Measurements from ENCODE around the gene ATP6V0C. TPM values are rescaled to one million over a fixed set of nuclear protein-coding genes. Genes with fewer than 3 reads are reported as not detected.
"Not testable (repeated sequence)": the region's sequence is repeated elsewhere in the genome, so short reads cannot be mapped to it uniquely, and the experiment has no call there.

ATP6V0C gene
- total and polyA plus RNA-seq, 4 donors, result 39.0 to 410 (median 250) TPM

- H3K4me1 ChIP-seq (ENCODE audit: control insufficient read depth in 5 of 5, insufficient read depth in 5 of 5, low read length in 5 of 5), result peaks cover 8 to 50% (median 19%) of the 10 kb centered on the region in 5 donors
- peak overlapping the region in 1 of 2 donors; percentile 26 for H3K27ac ChIP-seq (ENCODE audit: low read depth in 1 of 2, low read length in 1 of 2)
- DNase-seq, result no peak
- ATAC-seq (ENCODE audit: insufficient read depth, low FRiP score), result no peak
- WGBS, 2 donors, result 76 to 81% methylated on average over 9 of the region's 9 CpGs
- H3K36me3 ChIP-seq (ENCODE audit: control insufficient read depth in 4 of 4, insufficient read depth in 4 of 4, low read length in 4 of 4), result peaks cover 0 to 2% (median 0%) of the 10 kb centered on the region in 4 donors
- H3K9ac ChIP-seq (ENCODE audit: insufficient read depth in 1 of 2, low read length in 2 of 2), result no peak overlapping the region
- TF ChIP-seq, protein P1, sequence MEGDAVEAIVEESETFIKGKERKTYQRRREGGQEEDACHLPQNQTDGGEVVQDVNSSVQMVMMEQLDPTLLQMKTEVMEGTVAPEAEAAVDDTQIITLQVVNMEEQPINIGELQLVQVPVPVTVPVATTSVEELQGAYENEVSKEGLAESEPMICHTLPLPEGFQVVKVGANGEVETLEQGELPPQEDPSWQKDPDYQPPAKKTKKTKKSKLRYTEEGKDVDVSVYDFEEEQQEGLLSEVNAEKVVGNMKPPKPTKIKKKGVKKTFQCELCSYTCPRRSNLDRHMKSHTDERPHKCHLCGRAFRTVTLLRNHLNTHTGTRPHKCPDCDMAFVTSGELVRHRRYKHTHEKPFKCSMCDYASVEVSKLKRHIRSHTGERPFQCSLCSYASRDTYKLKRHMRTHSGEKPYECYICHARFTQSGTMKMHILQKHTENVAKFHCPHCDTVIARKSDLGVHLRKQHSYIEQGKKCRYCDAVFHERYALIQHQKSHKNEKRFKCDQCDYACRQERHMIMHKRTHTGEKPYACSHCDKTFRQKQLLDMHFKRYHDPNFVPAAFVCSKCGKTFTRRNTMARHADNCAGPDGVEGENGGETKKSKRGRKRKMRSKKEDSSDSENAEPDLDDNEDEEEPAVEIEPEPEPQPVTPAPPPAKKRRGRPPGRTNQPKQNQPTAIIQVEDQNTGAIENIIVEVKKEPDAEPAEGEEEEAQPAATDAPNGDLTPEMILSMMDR (IDR thresholded peaks at IDR 0.05; ENCODE audit: control extremely low read depth, extremely low read depth), result no peak
- H3K9me3 ChIP-seq (ENCODE audit: control insufficient read depth in 4 of 4, insufficient read depth in 3 of 4, low read length in 3 of 4), result no peaks in the 10 kb centered on the region
- H3K4me3 ChIP-seq, result no peak overlapping the region
- peaks cover 0 to 2% (median 0%) of the 10 kb centered on the region in 3 donors for H3K27me3 ChIP-seq (ENCODE audit: control insufficient read depth in 3 of 3, insufficient read depth in 3 of 3, low read length in 2 of 3)
Measured at GRCh38 chr16:2476345-2476720, 37.4 kb upstream of the ATP6V0C start.

DNA sequence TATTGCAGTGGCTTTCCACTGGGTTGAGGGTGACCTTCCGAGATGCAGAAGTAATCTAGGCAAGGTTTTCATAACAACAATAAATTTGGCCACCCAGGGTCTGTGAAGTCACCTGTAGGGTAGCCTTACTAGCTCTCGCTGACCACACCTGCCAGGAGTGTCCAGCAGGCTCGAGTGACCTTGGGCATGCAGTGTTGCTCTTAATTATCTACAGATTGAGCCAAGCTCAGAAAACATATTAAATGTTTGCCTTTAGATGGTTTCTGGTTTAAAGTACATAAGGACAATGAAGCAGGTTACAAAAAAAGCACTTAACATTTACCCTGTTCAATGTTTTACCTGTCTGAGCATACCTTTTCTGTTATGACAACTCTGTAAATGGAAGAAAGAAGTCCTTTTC, 37.0 kb upstream of the ATP6V0C start:
- DNase-seq (no peak), ATAC-seq (ENCODE audit: insufficient read depth, low FRiP score) (no peak)
- Histone ChIP-seq H3K36me3 (ENCODE audit: control insufficient read depth in 4 of 4, insufficient read depth in 4 of 4, low read length in 4 of 4) (peaks cover 0 to 2% (median 0%) of the 10 kb centered on the region in 4 donors), H3K27me3 (ENCODE audit: control insufficient read depth in 3 of 3, insufficient read depth in 3 of 3, low read length in 2 of 3) (peaks cover 0 to 2% (median 0%) of the 10 kb centered on the region in 3 donors), H3K4me3 (no peak overlapping the region), H3K4me1 (ENCODE audit: control insufficient read depth in 5 of 5, insufficient read depth in 5 of 5, low read length in 5 of 5) (peaks cover 8 to 49% (median 16%) of the 10 kb centered on the region in 5 donors), H3K27ac (ENCODE audit: low read depth in 1 of 2, low read length in 1 of 2) (no peak overlapping the region), H3K9ac (ENCODE audit: insufficient read depth in 1 of 2, low read length in 2 of 2) (no peak overlapping the region), H3K9me3 (ENCODE audit: control insufficient read depth in 4 of 4, insufficient read depth in 3 of 4, low read length in 3 of 4) (no peaks in the 10 kb centered on the region)
- 68 to 83% methylated on average over 3 of the region's 3 CpGs for WGBS, 2 donors
- TF ChIP-seq, protein P1 (IDR thresholded peaks at IDR 0.05; ENCODE audit: control extremely low read depth, extremely low read depth), result no peak

DNA sequence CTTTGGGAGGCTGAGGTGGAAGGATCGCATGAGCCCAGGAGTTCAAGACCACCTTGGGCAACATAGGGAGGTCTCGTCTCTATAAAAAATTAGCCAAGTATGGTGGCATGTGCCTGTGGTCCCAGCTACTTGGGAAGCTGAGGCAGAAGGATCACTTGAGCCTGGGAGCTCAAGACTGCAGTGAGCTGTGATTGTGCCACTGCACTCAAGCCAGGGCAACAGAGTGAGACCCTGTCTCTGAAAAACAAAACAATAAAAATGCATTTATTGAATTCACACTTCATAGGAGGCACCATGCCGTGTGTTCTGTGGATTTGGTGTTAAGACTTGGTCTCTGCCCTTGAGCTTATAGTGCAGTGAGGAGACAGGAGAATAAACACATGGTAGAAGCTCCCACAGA, 36.4 kb upstream of the ATP6V0C start:
- TF ChIP-seq, protein P1 (IDR thresholded peaks at IDR 0.05; ENCODE audit: control extremely low read depth, extremely low read depth), result no peak
- 92 to 95% methylated on average over 3 of the region's 3 CpGs for WGBS, 2 donors
- peaks cover 8 to 49% (median 20%) of the 10 kb centered on the region in 5 donors for H3K4me1 ChIP-seq (ENCODE audit: control insufficient read depth in 5 of 5, insufficient read depth in 5 of 5, low read length in 5 of 5)
- H3K27me3 ChIP-seq (ENCODE audit: control insufficient read depth in 3 of 3, insufficient read depth in 3 of 3, low read length in 2 of 3), result peaks cover 0 to 2% (median 0%) of the 10 kb centered on the region in 3 donors
- ATAC-seq (ENCODE audit: insufficient read depth, low FRiP score) (no peak), DNase-seq (no peak)
- no peak overlapping the region for H3K9ac ChIP-seq (ENCODE audit: insufficient read depth in 1 of 2, low read length in 2 of 2)
- H3K27ac ChIP-seq (ENCODE audit: low read depth in 1 of 2, low read length in 1 of 2), result peak overlapping the region in 1 of 2 donors; percentile 8
- H3K9me3 ChIP-seq (ENCODE audit: control insufficient read depth in 4 of 4, insufficient read depth in 3 of 4, low read length in 3 of 4), result no peaks in the 10 kb centered on the region
- H3K36me3 ChIP-seq (ENCODE audit: control insufficient read depth in 4 of 4, insufficient read depth in 4 of 4, low read length in 4 of 4), result peaks cover 0 to 2% (median 0%) of the 10 kb centered on the region in 4 donors
- H3K4me3 ChIP-seq, result no peak overlapping the region

DNA sequence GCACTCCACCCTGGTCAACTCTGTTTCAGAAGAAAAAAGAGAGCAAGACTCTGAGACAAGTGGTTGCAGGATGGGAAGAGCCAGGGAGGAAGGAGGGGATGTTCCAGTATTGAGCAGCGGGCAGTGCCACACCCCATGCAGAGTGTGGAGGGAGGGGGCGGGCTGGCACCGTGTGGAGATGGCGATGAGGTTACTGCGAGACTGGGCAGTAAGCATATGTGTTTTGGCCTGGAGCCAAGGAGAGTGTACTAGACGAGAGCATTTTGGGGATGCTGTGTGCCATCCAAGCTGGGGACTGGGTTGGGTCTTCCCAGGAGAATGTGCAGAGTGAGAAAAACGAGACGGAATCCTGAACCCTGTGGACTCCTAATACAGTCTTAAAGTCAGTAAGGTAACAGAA, 35.5 kb upstream of the ATP6V0C start:
- Histone ChIP-seq H3K27ac (ENCODE audit: low read depth in 1 of 2, low read length in 1 of 2) (no peak overlapping the region), H3K36me3 (ENCODE audit: control insufficient read depth in 4 of 4, insufficient read depth in 4 of 4, low read length in 4 of 4) (no peaks in the 10 kb centered on the region), H3K27me3 (ENCODE audit: control insufficient read depth in 3 of 3, insufficient read depth in 3 of 3, low read length in 2 of 3) (no peaks in the 10 kb centered on the region), H3K4me3 (no peak overlapping the region), H3K4me1 (ENCODE audit: control insufficient read depth in 5 of 5, insufficient read depth in 5 of 5, low read length in 5 of 5) (peaks cover 2 to 49% (median 19%) of the 10 kb centered on the region in 5 donors), H3K9me3 (ENCODE audit: control insufficient read depth in 4 of 4, insufficient read depth in 3 of 4, low read length in 3 of 4) (no peaks in the 10 kb centered on the region), H3K9ac (ENCODE audit: insufficient read depth in 1 of 2, low read length in 2 of 2) (no peak overlapping the region)
- TF ChIP-seq, protein P1 (IDR thresholded peaks at IDR 0.05; ENCODE audit: control extremely low read depth, extremely low read depth), result no peak
- ATAC-seq (ENCODE audit: insufficient read depth, low FRiP score) (no peak), DNase-seq (no peak)
- 64 to 77% methylated on average over 8 of the region's 8 CpGs for WGBS, 2 donors

- ATAC-seq (ENCODE audit: insufficient read depth, low FRiP score); H3K9me3 ChIP-seq (ENCODE audit: control insufficient read depth in 4 of 4, insufficient read depth in 3 of 4, low read length in 3 of 4); H3K4me3 ChIP-seq; H3K27ac ChIP-seq (ENCODE audit: low read depth in 1 of 2, low read length in 1 of 2); H3K36me3 ChIP-seq (ENCODE audit: control insufficient read depth in 4 of 4, insufficient read depth in 4 of 4, low read length in 4 of 4); H3K9ac ChIP-seq (ENCODE audit: insufficient read depth in 1 of 2, low read length in 2 of 2); H3K27me3 ChIP-seq (ENCODE audit: control insufficient read depth in 3 of 3, insufficient read depth in 3 of 3, low read length in 2 of 3); DNase-seq: not testable (repeated sequence)
- H3K4me1 ChIP-seq (ENCODE audit: control insufficient read depth in 5 of 5, insufficient read depth in 5 of 5, low read length in 5 of 5), result peaks cover 4 to 56% (median 13%) of the 10 kb centered on the region in 5 donors
- WGBS, 2 donors, result 94 to 96% methylated on average over 10 of the region's 10 CpGs
Measured at GRCh38 chr16:2479996-2480395, 33.8 kb upstream of the ATP6V0C start.
